GM12874 (cell line): ENCODE results near the gene HOXA3.
A peak's percentile ranks its signal among the peaks of the same experiment; 100 is the strongest.

Experiments used
- CTCF ChIP-seq: IDR thresholded peaks from 2 replicates; pipeline ENCODE4 v1.5.1; 2011; ENCODE audit warnings: low read depth, mild to moderate bottlenecking, control low read depth, low read length, moderate library complexity; ENCODE audit not compliant: insufficient read depth

HOXA3 gene

GRCh38 chr7:27164045-27164366 lies 11.6 kb upstream of the HOXA3 start:
- no peak for TF ChIP-seq CTCF

- TF ChIP-seq CTCF = no peak
Observed at GRCh38 chr7:27163288-27164044, 11.1 kb upstream of the HOXA3 start.

- TF ChIP-seq CTCF = no peak
Observed at GRCh38 chr7:27162561-27163287, 10.3 kb upstream of the HOXA3 start.

- TF ChIP-seq CTCF = no peak
Observed at GRCh38 chr7:27161721-27162560, 9.6 kb upstream of the HOXA3 start.

GRCh38 chr7:27161214-27161720 lies 8.9 kb upstream of the HOXA3 start:
- TF ChIP-seq CTCF = no peak

- peak; percentile 98 for TF ChIP-seq CTCF
Observed at GRCh38 chr7:27160546-27161213, 8.3 kb upstream of the HOXA3 start.
